ENCODE results near the gene TDRD1.

DNA sequence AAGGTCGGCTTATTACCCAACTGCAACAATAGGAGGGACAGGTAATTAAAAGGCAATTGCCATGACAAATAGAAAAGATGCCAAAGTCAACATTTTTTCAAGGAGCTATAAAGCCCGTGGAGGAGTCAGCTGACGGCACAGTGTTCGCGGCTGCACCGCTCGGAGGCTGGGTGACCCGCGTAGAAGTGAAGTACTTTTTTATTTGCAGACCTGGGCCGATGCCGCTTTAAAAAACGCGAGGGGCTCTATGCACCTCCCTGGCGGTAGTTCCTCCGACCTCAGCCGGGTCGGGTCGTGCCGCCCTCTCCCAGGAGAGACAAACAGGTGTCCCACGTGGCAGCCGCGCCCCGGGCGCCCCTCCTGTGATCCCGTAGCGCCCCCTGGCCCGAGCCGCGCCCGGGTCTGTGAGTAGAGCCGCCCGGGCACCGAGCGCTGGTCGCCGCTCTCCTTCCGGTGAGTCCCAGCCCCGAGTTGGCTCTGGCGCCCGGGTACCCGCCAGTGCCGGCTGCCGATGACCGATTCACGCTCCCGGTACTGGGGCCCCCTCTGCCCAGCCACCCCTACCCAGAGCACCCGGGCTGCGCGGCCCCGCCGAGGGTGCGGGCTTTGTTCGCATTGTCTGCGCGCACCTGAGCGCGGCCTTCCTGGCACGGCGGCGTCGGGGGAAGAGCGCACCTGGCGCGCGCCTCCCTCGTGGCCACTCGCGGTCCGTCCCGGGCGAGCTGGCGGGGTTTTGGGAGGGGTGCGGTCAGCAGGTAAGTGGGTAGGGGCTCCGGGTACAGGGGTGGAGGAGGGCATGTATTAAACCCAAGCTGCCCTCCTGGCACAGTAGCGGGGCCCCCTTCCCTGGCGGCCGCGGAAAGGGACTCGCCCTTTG, 60.2 kb downstream of the TDRD1 start, which contains the start of gene VWA2:
- TF ChIP-seq, protein P1, sequence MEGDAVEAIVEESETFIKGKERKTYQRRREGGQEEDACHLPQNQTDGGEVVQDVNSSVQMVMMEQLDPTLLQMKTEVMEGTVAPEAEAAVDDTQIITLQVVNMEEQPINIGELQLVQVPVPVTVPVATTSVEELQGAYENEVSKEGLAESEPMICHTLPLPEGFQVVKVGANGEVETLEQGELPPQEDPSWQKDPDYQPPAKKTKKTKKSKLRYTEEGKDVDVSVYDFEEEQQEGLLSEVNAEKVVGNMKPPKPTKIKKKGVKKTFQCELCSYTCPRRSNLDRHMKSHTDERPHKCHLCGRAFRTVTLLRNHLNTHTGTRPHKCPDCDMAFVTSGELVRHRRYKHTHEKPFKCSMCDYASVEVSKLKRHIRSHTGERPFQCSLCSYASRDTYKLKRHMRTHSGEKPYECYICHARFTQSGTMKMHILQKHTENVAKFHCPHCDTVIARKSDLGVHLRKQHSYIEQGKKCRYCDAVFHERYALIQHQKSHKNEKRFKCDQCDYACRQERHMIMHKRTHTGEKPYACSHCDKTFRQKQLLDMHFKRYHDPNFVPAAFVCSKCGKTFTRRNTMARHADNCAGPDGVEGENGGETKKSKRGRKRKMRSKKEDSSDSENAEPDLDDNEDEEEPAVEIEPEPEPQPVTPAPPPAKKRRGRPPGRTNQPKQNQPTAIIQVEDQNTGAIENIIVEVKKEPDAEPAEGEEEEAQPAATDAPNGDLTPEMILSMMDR (IDR thresholded peaks at IDR 0.05; ENCODE audit: low read depth, low read length, missing input control) = no peak
- TF ChIP-seq GABPA (IDR thresholded peaks at IDR 0.05 in 1 of 2, conservative IDR thresholded peaks at IDR 0.05 in 1 of 2) (no peak), YY1 (IDR thresholded peaks at IDR 0.05) (no peak), SP1 (IDR thresholded peaks at IDR 0.05) (no peak)
- TF ChIP-seq, protein P2, sequence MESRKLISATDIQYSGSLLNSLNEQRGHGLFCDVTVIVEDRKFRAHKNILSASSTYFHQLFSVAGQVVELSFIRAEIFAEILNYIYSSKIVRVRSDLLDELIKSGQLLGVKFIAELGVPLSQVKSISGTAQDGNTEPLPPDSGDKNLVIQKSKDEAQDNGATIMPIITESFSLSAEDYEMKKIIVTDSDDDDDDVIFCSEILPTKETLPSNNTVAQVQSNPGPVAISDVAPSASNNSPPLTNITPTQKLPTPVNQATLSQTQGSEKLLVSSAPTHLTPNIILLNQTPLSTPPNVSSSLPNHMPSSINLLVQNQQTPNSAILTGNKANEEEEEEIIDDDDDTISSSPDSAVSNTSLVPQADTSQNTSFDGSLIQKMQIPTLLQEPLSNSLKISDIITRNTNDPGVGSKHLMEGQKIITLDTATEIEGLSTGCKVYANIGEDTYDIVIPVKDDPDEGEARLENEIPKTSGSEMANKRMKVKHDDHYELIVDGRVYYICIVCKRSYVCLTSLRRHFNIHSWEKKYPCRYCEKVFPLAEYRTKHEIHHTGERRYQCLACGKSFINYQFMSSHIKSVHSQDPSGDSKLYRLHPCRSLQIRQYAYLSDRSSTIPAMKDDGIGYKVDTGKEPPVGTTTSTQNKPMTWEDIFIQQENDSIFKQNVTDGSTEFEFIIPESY (IDR thresholded peaks at IDR 0.05) = no peak
- TF ChIP-seq, protein P3, sequence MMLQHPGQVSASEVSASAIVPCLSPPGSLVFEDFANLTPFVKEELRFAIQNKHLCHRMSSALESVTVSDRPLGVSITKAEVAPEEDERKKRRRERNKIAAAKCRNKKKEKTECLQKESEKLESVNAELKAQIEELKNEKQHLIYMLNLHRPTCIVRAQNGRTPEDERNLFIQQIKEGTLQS (IDR thresholded peaks at IDR 0.05) = no peak
- TF ChIP-seq, protein P4, sequence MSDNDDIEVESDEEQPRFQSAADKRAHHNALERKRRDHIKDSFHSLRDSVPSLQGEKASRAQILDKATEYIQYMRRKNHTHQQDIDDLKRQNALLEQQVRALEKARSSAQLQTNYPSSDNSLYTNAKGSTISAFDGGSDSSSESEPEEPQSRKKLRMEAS (IDR thresholded peaks at IDR 0.05) = no peak
